HUES64 (cell line): ENCODE data around the gene DENND1B.

Source experiments
- H3K27ac ChIP-seq: 2 replicates; pipeline ENCODE4 v1.7.0; 2013; ENCODE audit warnings: low read depth, low read length, inconsistent platforms
- H3K27me3 ChIP-seq: 2 replicates; pipeline ENCODE4 v1.6.1; 2013; ENCODE audit warnings: mild to moderate bottlenecking, low read length; ENCODE audit not compliant: insufficient read depth
- H3K36me3 ChIP-seq: 2 replicates; pipeline ENCODE4 v1.6.1; 2013; ENCODE audit warnings: mild to moderate bottlenecking, low read length; ENCODE audit not compliant: insufficient read depth
- H3K4me1 ChIP-seq: 2 replicates; pipeline ENCODE4 v1.6.1; 2013; ENCODE audit warnings: mild to moderate bottlenecking, low read length, moderate library complexity; ENCODE audit not compliant: insufficient read depth
- H3K4me3 ChIP-seq: 2 replicates; pipeline ENCODE4 v1.5.1; 2013; ENCODE audit warnings: mild to moderate bottlenecking, low read length, moderate library complexity
- H3K9ac ChIP-seq: 2 replicates; pipeline ENCODE4 v1.6.1; 2013; ENCODE audit warnings: mild to moderate bottlenecking, low read depth, low read length
- H3K9me3 ChIP-seq: 2 replicates; pipeline ENCODE4 v1.6.1; 2013; ENCODE audit warnings: low read depth, low read length; ENCODE audit not compliant: insufficient read depth
- WGBS: fragments of 150-250, 120-280 bp; methylation state at CpG from one replicate; pipeline ENCODE4 v1.1.7; 2013; ENCODE audit warnings: missing lambda C conversion rate; 5-methylcytosine and 5-hydroxymethylcytosine counted together

The DENND1B gene

GRCh38 chr1:197663162-197663953 is 111.9 kb downstream of the DENND1B start:
- no peak overlapping the region for H3K27ac ChIP-seq
- no peak overlapping the region for H3K4me3 ChIP-seq
- H3K9ac ChIP-seq = no peak overlapping the region
- WGBS = 78% methylated on average over 4 of the region's 4 CpGs
- no peaks in the 10 kb centered on the region for H3K36me3 ChIP-seq
- H3K9me3 ChIP-seq = no peaks in the 10 kb centered on the region
- peaks cover 7% of the 10 kb centered on the region; the same call in 1 of the 2 replicates for H3K4me1 ChIP-seq
- H3K27me3 ChIP-seq = no peaks in the 10 kb centered on the region

- no peaks in the 10 kb centered on the region for H3K27me3 ChIP-seq
- no peak overlapping the region for H3K4me3 ChIP-seq
- no peak overlapping the region for H3K9ac ChIP-seq
- no peaks in the 10 kb centered on the region for H3K36me3 ChIP-seq
- peaks cover 7% of the 10 kb centered on the region; the same call in 1 of the 2 replicates for H3K4me1 ChIP-seq
- no peaks in the 10 kb centered on the region for H3K9me3 ChIP-seq
- H3K27ac ChIP-seq = no peak overlapping the region
Observed at GRCh38 chr1:197660389-197660788, 114.9 kb downstream of the DENND1B start.

- Histone ChIP-seq H3K4me1 (0 out of 2 replicates have a peak, but pooled peaks cover 3% of the 10 kb centered on the region), H3K36me3 (no peaks in the 10 kb centered on the region), H3K9me3 (no peaks in the 10 kb centered on the region), H3K9ac (no peak overlapping the region), H3K27me3 (no peaks in the 10 kb centered on the region), H3K4me3 (no peak overlapping the region), H3K27ac (no peak overlapping the region)
- WGBS = no CpG with 5 or more reads among the region's 3 CpGs
Observed at GRCh38 chr1:197659171-197659570, 116.1 kb downstream of the DENND1B start.

- H3K9ac ChIP-seq = no peak overlapping the region
Observed at GRCh38 chr1:197649188-197649587, 126.1 kb downstream of the DENND1B start.

GRCh38 chr1:197638316-197638715 is 137.0 kb downstream of the DENND1B start:
- Histone ChIP-seq H3K4me3 (no peak overlapping the region), H3K9ac (no peak overlapping the region), H3K27ac (no peak overlapping the region), H3K9me3 (no peaks in the 10 kb centered on the region), H3K27me3 (no peaks in the 10 kb centered on the region), H3K4me1 (0 out of 2 replicates have a peak, but pooled peaks cover 6% of the 10 kb centered on the region), H3K36me3 (no peaks in the 10 kb centered on the region)
- WGBS = 94% methylated on average over 2 of the region's 2 CpGs

More at GRCh38 chr1:197649188-197649587, 126.1 kb downstream of the DENND1B start:
- H3K27me3 ChIP-seq = no peaks in the 10 kb centered on the region
- H3K4me1 ChIP-seq = no peaks in the 10 kb centered on the region
- H3K4me3 ChIP-seq = no peak overlapping the region
- WGBS = 88% methylated on average over 2 of the region's 2 CpGs
- H3K36me3 ChIP-seq = no peaks in the 10 kb centered on the region
- H3K27ac ChIP-seq = no peak overlapping the region
- H3K9me3 ChIP-seq = no peaks in the 10 kb centered on the region

GRCh38 chr1:197637406-197637805 is 137.9 kb downstream of the DENND1B start:
- WGBS = 89% methylated on average over 3 of the region's 3 CpGs
- Histone ChIP-seq H3K4me1 (0 out of 2 replicates have a peak, but pooled peaks cover 6% of the 10 kb centered on the region), H3K9ac (no peak overlapping the region), H3K9me3 (no peaks in the 10 kb centered on the region), H3K27me3 (no peaks in the 10 kb centered on the region), H3K4me3 (no peak overlapping the region), H3K27ac (no peak overlapping the region), H3K36me3 (no peaks in the 10 kb centered on the region)

- Histone ChIP-seq H3K27me3 (no peaks in the 10 kb centered on the region), H3K27ac (no peak overlapping the region), H3K4me3 (no peak overlapping the region), H3K36me3 (no peaks in the 10 kb centered on the region), H3K9me3 (no peaks in the 10 kb centered on the region), H3K4me1 (0 out of 2 replicates have a peak, but pooled peaks cover 6% of the 10 kb centered on the region), H3K9ac (no peak overlapping the region)
- WGBS = 58% methylated on average over 2 of the region's 2 CpGs
Observed at GRCh38 chr1:197633447-197634078, 141.7 kb downstream of the DENND1B start.

- H3K27me3 ChIP-seq = no peaks in the 10 kb centered on the region
- 88% methylated on average over 1 of the region's 1 CpG for WGBS
- H3K9me3 ChIP-seq = no peaks in the 10 kb centered on the region
- H3K4me1 ChIP-seq = 0 out of 2 replicates have a peak, but pooled peaks cover 6% of the 10 kb centered on the region
- no peak overlapping the region for H3K27ac ChIP-seq
- no peak overlapping the region for H3K9ac ChIP-seq
- no peak overlapping the region for H3K4me3 ChIP-seq
- no peaks in the 10 kb centered on the region for H3K36me3 ChIP-seq
Observed at GRCh38 chr1:197632651-197633050, 142.6 kb downstream of the DENND1B start.

- Histone ChIP-seq H3K4me1 (0 out of 2 replicates have a peak, but pooled peaks cover 6% of the 10 kb centered on the region), H3K27me3 (no peaks in the 10 kb centered on the region), H3K9me3 (no peaks in the 10 kb centered on the region), H3K9ac (no peak overlapping the region), H3K27ac (no peak overlapping the region), H3K4me3 (no peak overlapping the region), H3K36me3 (no peaks in the 10 kb centered on the region)
Observed at GRCh38 chr1:197632005-197632404, 143.3 kb downstream of the DENND1B start.

GRCh38 chr1:197622371-197622770 is 152.9 kb downstream of the DENND1B start:
- no peak overlapping the region for H3K27ac ChIP-seq
- WGBS = 88% methylated on average over 1 of the region's 1 CpG
- H3K27me3 ChIP-seq = no peaks in the 10 kb centered on the region
- no peak overlapping the region for H3K4me3 ChIP-seq
- H3K4me1 ChIP-seq = no peaks in the 10 kb centered on the region
- no peaks in the 10 kb centered on the region for H3K36me3 ChIP-seq
- no peaks in the 10 kb centered on the region for H3K9me3 ChIP-seq
- H3K9ac ChIP-seq = no peak overlapping the region

- H3K4me1 ChIP-seq = no peaks in the 10 kb centered on the region
- no peak overlapping the region for H3K4me3 ChIP-seq
- no peak overlapping the region for H3K27ac ChIP-seq
- H3K36me3 ChIP-seq = no peaks in the 10 kb centered on the region
- H3K27me3 ChIP-seq = no peaks in the 10 kb centered on the region
- H3K9ac ChIP-seq = no peak overlapping the region
- no peaks in the 10 kb centered on the region for H3K9me3 ChIP-seq
Observed at GRCh38 chr1:197621761-197622160, 153.5 kb downstream of the DENND1B start.
